GM12872 (cell line): Measurements from ENCODE around the gene USP27X.

ENCODE experiments used
- TF ChIP-seq, protein P1 (sequence below): IDR thresholded peaks from 3 replicates; pipeline ENCODE4 v1.5.1; 2011; ENCODE audit warnings: low read depth, mild to moderate bottlenecking, low read length, moderate library complexity; ENCODE audit not compliant: insufficient read depth

The USP27X gene

GRCh38 chrX:49848275-49848674 lies 31.0 kb upstream of the USP27X start:
- TF ChIP-seq, protein P1, sequence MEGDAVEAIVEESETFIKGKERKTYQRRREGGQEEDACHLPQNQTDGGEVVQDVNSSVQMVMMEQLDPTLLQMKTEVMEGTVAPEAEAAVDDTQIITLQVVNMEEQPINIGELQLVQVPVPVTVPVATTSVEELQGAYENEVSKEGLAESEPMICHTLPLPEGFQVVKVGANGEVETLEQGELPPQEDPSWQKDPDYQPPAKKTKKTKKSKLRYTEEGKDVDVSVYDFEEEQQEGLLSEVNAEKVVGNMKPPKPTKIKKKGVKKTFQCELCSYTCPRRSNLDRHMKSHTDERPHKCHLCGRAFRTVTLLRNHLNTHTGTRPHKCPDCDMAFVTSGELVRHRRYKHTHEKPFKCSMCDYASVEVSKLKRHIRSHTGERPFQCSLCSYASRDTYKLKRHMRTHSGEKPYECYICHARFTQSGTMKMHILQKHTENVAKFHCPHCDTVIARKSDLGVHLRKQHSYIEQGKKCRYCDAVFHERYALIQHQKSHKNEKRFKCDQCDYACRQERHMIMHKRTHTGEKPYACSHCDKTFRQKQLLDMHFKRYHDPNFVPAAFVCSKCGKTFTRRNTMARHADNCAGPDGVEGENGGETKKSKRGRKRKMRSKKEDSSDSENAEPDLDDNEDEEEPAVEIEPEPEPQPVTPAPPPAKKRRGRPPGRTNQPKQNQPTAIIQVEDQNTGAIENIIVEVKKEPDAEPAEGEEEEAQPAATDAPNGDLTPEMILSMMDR: no peak

DNA sequence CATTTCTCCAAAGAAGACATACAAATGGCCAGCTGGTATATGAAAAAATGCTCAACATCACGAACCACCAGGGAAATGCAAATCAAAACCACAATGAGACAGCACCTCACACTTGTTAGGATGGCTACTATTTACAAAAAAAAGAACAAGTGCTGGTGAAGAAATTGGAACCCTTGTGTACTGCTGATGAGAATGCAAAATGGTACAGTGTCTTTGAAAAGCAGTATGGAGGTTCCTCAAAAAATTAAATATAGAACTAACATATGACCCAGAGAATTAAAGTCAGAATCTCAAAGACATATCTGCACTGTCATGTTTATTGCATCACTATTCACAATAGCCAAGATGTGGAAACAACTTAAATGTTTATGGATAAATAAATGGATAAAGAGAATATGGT lies 29.3 kb upstream of the USP27X start:
- TF ChIP-seq, protein P1: no peak

- TF ChIP-seq, protein P1: no peak
These were observed 25.6 kb upstream of the USP27X start for GRCh38 chrX:49853661-49854060.

- TF ChIP-seq, protein P1: no peak
These were observed 22.5 kb upstream of the USP27X start for GRCh38 chrX:49856819-49857218.

GRCh38 chrX:49858341-49858740 lies 20.9 kb upstream of the USP27X start:
- TF ChIP-seq, protein P1: no peak

GRCh38 chrX:49859491-49859890 lies 19.8 kb upstream of the USP27X start:
- TF ChIP-seq, protein P1: no peak

DNA sequence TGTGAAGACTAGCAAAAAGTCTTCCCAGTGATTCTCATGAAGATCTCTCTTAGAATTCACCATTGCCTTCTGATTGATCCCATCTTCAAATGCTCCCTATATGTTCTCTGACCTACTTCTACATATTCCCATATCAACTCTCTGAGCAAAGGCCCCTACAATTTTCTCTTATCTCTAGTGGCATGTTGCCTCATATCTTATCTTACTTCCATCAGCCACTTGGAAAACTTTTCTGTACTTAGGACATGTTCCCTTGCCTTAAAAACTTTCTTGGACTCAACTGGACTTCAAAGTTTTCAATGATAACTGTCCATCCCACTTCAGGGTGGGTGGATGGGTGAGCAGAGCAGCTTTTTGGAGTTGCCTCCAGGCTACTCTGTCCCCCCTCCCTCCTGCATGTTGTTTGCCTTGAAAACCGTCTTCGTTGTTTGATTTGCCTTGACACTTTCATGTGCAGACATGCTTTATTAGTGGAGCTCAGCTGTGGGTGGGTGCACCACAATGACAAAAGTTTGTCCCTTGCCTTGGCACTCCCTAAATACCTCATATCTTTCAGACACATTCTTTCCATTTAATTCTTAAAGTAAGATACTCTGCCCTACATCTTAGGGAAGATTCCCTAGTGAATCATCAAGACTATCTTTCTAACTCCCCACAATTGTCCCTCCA lies 18.3 kb upstream of the USP27X start:
- TF ChIP-seq, protein P1: no peak
